ENCODE results near the gene RELB.

DNA sequence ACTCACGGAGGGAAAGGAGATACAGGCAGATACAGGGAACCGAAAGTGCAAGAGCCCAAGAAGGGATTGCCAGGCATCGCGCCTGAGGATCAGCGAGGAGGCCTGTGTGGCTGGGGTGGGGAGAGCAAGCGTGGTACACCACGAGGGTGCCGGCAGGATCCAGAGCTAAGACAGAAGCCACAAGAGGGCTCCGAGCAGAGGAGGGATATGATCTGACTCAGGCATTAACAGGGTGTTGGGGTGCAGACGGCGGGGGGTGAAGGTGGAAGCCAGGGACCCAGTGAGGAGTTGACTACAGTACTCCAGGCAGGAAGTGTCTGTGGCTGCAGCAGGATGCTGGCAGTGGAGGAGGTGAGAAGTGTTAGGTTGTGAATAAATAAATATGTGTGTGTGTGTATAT lies 86.3 kb downstream of the RELB start:
- TF ChIP-seq EZH2 (IDR thresholded peaks at IDR 0.05; ENCODE audit: borderline replicate concordance, control insufficient read depth, low read depth, low read length) = no peak
- no peak for TF ChIP-seq SPI1 (IDR thresholded peaks at IDR 0.05; ENCODE audit: borderline replicate concordance, insufficient read depth, low read depth, low read length)
- TF ChIP-seq, protein P1, sequence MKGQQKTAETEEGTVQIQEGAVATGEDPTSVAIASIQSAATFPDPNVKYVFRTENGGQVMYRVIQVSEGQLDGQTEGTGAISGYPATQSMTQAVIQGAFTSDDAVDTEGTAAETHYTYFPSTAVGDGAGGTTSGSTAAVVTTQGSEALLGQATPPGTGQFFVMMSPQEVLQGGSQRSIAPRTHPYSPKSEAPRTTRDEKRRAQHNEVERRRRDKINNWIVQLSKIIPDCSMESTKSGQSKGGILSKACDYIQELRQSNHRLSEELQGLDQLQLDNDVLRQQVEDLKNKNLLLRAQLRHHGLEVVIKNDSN (IDR thresholded peaks at IDR 0.05; ENCODE audit: borderline replicate concordance, extremely low read length, insufficient read depth, low read depth, low read length) = no peak
- no peak for TF ChIP-seq MEF2A (IDR thresholded peaks at IDR 0.05; ENCODE audit: insufficient read depth, low read depth, low read length)
